Neural progenitor cell (in vitro differentiated cells): ENCODE data around the gene SMAD7. TPM values are rescaled to one million over a fixed set of nuclear protein-coding genes. Genes with fewer than 3 reads are reported as not detected.

Source experiments
- DNase-seq: peaks from one replicate; pipeline ENCODE4 v3.0.0-alpha.2; 2016; ENCODE audit warnings: low spot score
- H2AFZ ChIP-seq: fragments of 200-600 bp; sonication (generic); replicated peaks from 2 replicates; pipeline ENCODE4 v1.6.1; 2016; ENCODE audit warnings: antibody characterized with exemption
- H3F3A ChIP-seq: fragments of 200-600 bp; sonication (generic); 2 replicates; pipeline ENCODE4 v1.6.1; 2016; ENCODE audit warnings: antibody characterized with exemption, low read depth
- H3K27ac ChIP-seq: fragments of 200-600 bp; sonication (generic); 2 replicates; pipeline ENCODE4 v1.5.1; 2016; ENCODE audit warnings: mild to moderate bottlenecking
- H3K27me3 ChIP-seq: fragments of 200-600 bp; sonication (generic); 2 replicates; pipeline ENCODE4 v1.6.1; 2016; ENCODE audit warnings: mild to moderate bottlenecking, moderate library complexity
- H3K36me3 ChIP-seq: fragments of 200-600 bp; sonication (generic); 2 replicates; pipeline ENCODE4 v1.5.1; 2016
- H3K4me1 ChIP-seq: fragments of 200-600 bp; sonication (generic); 2 replicates; pipeline ENCODE4 v1.6.1; 2016; ENCODE audit warnings: mixed run types
- H3K4me2 ChIP-seq: fragments of 200-600 bp; sonication (generic); 2 replicates; pipeline ENCODE4 v1.6.1; 2016
- H3K4me3 ChIP-seq: fragments of 200-600 bp; sonication (generic); 2 replicates; pipeline ENCODE4 v1.5.1; 2016
- H3K79me2 ChIP-seq: fragments of 200-600 bp; sonication (generic); 2 replicates; pipeline ENCODE4 v1.6.1; 2016; ENCODE audit warnings: low read depth
- H3K9ac ChIP-seq: fragments of 200-600 bp; sonication (generic); 2 replicates; pipeline ENCODE4 v1.6.1; 2016
- H3K9me3 ChIP-seq: fragments of 200-600 bp; sonication (generic); 2 replicates; pipeline ENCODE4 v1.5.1; 2016; ENCODE audit warnings: low read depth
- H4K20me1 ChIP-seq: fragments of 200-600 bp; sonication (generic); 2 replicates; pipeline ENCODE4 v1.6.1; 2016; ENCODE audit warnings: low read depth
- H3K27ac Mint-ChIP-seq: 3 replicates; pipeline ENCODE4 v1.8.0; 2021; ENCODE audit warnings: mixed read lengths
- H3K27me3 Mint-ChIP-seq: 2 replicates; pipeline ENCODE4 v1.8.0; 2022; ENCODE audit warnings: low read depth, mild to moderate bottlenecking, inconsistent platforms, moderate library complexity, mixed read lengths; ENCODE audit not compliant: insufficient read depth
- H3K36me3 Mint-ChIP-seq: 3 replicates; pipeline ENCODE4 v1.8.0; 2021; ENCODE audit warnings: mixed read lengths
- H3K4me1 Mint-ChIP-seq: 3 replicates; pipeline ENCODE4 v1.8.0; 2021; ENCODE audit warnings: mixed read lengths
- H3K4me3 Mint-ChIP-seq: 3 replicates; pipeline ENCODE4 v1.8.0; 2021; ENCODE audit warnings: mild to moderate bottlenecking, moderate library complexity, mixed read lengths
- H3K9me3 Mint-ChIP-seq: 3 replicates; pipeline ENCODE4 v1.8.0; 2020; ENCODE audit warnings: mixed read lengths
- CTCF ChIP-seq: fragments of 200-600 bp; sonication (generic); IDR thresholded peaks from 2 replicates; pipeline ENCODE4 v1.5.1; 2017; ENCODE audit warnings: antibody characterized with exemption, mild to moderate bottlenecking
- EZH2 ChIP-seq: fragments of 200-600 bp; sonication (generic); IDR thresholded peaks from 2 replicates; pipeline ENCODE4 v1.6.1; 2017; ENCODE audit warnings: antibody characterized with exemption, mild to moderate bottlenecking, moderate library complexity
- EZH2phosphoT487 ChIP-seq: fragments of 200-600 bp; sonication (generic); IDR thresholded peaks from 2 replicates; pipeline ENCODE4 v1.6.1; 2017; ENCODE audit warnings: antibody characterized with exemption
- total RNA-seq: library from RNA; depleted of rRNA; stranded (reverse); fragments of >200 nt; gene quantifications from 2 replicates; pipeline ENCODE4 v1.2.3, GENCODE V29; 2015; ENCODE audit warnings: low replicate concordance

Gene SMAD7
- total RNA-seq, 1 donor from 2014 or later: 1.1 TPM

DNA sequence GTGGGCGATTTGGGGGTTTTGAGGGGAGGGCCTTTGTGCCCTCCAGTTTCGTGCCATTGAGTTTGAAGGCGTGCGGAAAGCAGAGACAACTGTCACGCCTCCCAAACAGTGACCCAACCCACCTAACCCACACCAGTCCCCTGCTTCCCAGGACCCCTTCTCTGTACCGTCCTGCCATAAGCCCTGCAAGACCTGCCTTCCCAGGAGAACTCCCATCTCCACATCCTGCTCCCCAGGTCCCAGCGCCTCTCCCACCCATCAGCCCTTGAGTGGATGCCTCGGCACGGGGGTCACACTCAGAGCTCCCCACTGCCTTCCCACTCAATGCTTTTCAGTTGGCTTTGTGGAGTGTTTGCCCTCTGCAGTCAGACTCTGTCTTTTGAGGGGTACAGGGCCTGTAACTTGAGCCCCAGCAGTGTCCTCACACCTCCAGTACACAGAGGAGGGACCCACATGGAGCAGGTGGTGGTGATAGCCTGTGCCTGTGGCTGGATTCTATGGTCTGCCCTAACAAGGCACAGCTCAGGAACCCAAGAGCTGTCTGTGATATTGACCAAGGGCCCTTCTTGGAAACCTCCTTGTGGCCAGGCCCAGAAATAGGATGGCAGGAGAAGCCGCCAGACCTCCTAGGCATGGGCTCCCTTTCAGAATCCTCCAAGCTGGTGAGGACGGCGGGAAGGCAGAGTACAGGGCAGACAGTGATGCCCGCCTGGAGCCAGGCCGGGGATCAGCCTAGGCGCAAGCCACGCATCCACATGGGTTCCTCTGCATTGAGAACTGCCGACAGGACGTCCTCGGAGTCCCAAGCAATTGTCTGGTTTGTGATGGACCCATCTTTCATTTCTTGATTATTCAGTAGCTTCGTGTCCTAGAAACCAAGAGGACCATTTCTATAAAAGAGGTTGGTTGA is 44.4 kb upstream of the SMAD7 start:
- H3K9me3 ChIP-seq: no peaks in the 10 kb centered on the region
- no peaks in the 10 kb centered on the region for H3K36me3 ChIP-seq
- Mint-ChIP-seq H3K4me3 (no peak overlapping the region), H3K4me1 (peaks cover 32% of the 10 kb centered on the region), H3K36me3 (no peaks in the 10 kb centered on the region), H3K9me3 (peaks cover 2% of the 10 kb centered on the region), H3K27me3 (peaks cover 8% of the 10 kb centered on the region), H3K27ac (no peak overlapping the region)
- TF ChIP-seq EZH2phosphoT487: no peak
- no peak for TF ChIP-seq EZH2
- no peak for TF ChIP-seq CTCF
- no peak overlapping the region for H2AFZ ChIP-seq
- no peak for DNase-seq
- H3K4me2 ChIP-seq: no peak overlapping the region
- H3K4me1 ChIP-seq: no peaks in the 10 kb centered on the region
- no peak overlapping the region for H3K27ac ChIP-seq
- no peaks in the 10 kb centered on the region for H3K79me2 ChIP-seq
- H3F3A ChIP-seq: no peaks in the 10 kb centered on the region
- no peak overlapping the region for H3K9ac ChIP-seq
- no peaks in the 10 kb centered on the region for H4K20me1 ChIP-seq
- H3K27me3 ChIP-seq: no peaks in the 10 kb centered on the region
- H3K4me3 ChIP-seq: no peak overlapping the region

GRCh38 chr18:48994044-48994651 is 43.4 kb upstream of the SMAD7 start:
- H3K27ac ChIP-seq: no peak overlapping the region
- H3K36me3 ChIP-seq: no peaks in the 10 kb centered on the region
- Mint-ChIP-seq H3K4me1 (peaks cover 35% of the 10 kb centered on the region), H3K36me3 (no peaks in the 10 kb centered on the region), H3K4me3 (no peak overlapping the region), H3K27ac (no peak overlapping the region), H3K27me3 (peaks cover 12% of the 10 kb centered on the region), H3K9me3 (no peaks in the 10 kb centered on the region)
- H3K9ac ChIP-seq: no peak overlapping the region
- TF ChIP-seq EZH2phosphoT487: no peak
- TF ChIP-seq CTCF: no peak
- TF ChIP-seq EZH2: no peak
- no peak for DNase-seq
- no peaks in the 10 kb centered on the region for H3K4me1 ChIP-seq
- H2AFZ ChIP-seq: no peak overlapping the region
- no peaks in the 10 kb centered on the region for H3K27me3 ChIP-seq
- no peak overlapping the region for H3K4me2 ChIP-seq
- no peaks in the 10 kb centered on the region for H3K9me3 ChIP-seq
- H3K79me2 ChIP-seq: no peaks in the 10 kb centered on the region
- H3F3A ChIP-seq: no peaks in the 10 kb centered on the region
- no peaks in the 10 kb centered on the region for H4K20me1 ChIP-seq
- no peak overlapping the region for H3K4me3 ChIP-seq

GRCh38 chr18:48993586-48993985 is 42.8 kb upstream of the SMAD7 start:
- Mint-ChIP-seq H3K27ac (no peak overlapping the region), H3K27me3 (peaks cover 12% of the 10 kb centered on the region)
- no peak overlapping the region for H2AFZ ChIP-seq

More at GRCh38 chr18:48993586-48993985, 42.8 kb upstream of the SMAD7 start:
- H3K4me3 Mint-ChIP-seq: no peak overlapping the region
- no peak overlapping the region for H3K27ac ChIP-seq
- H3K27me3 ChIP-seq: no peaks in the 10 kb centered on the region
- no peaks in the 10 kb centered on the region for H3F3A ChIP-seq
- no peaks in the 10 kb centered on the region for H3K9me3 ChIP-seq
- H3K9me3 Mint-ChIP-seq: no peaks in the 10 kb centered on the region
- no peaks in the 10 kb centered on the region for H4K20me1 ChIP-seq
- no peak overlapping the region for H3K4me2 ChIP-seq
- no peak overlapping the region for H3K4me3 ChIP-seq
- H3K9ac ChIP-seq: no peak overlapping the region
- H3K4me1 ChIP-seq: no peaks in the 10 kb centered on the region
- TF ChIP-seq EZH2phosphoT487: no peak
- TF ChIP-seq EZH2: no peak
- no peak for TF ChIP-seq CTCF
- H3K36me3 Mint-ChIP-seq: no peaks in the 10 kb centered on the region
- DNase-seq: no peak
- H3K4me1 Mint-ChIP-seq: peaks cover 31% of the 10 kb centered on the region
- no peaks in the 10 kb centered on the region for H3K36me3 ChIP-seq
- H3K79me2 ChIP-seq: no peaks in the 10 kb centered on the region
